Measurements from ENCODE around the gene ZNF436. TPM values are rescaled to one million over a fixed set of nuclear protein-coding genes. Genes with fewer than 3 reads are reported as not detected.
A peak's percentile ranks its signal among the peaks of the same experiment; 100 is the strongest.

Gene ZNF436
- polyA plus RNA-seq, 1 donor from 2014 or later: 27.1 TPM

GRCh38 chr1:23368562-23369334, 888 bp downstream of the ZNF436 start:
- Histone ChIP-seq H3F3A (ENCODE audit: insufficient read depth, low read length, poor library complexity, severe bottlenecking) (peaks cover 19% of the 10 kb centered on the region), H3K9ac (ENCODE audit: low read length) (peak overlapping the region; percentile 91), H3K36me3 (ENCODE audit: insufficient read depth, low read length) (peaks cover 9% of the 10 kb centered on the region), H3K27ac (ENCODE audit: low read length) (peak overlapping the region; percentile 93), H3K4me2 (ENCODE audit: low read length) (peak overlapping the region; percentile 85), H3K79me2 (replicated peaks; ENCODE audit: insufficient read depth, low read length) (peaks cover 12% of the 10 kb centered on the region), H3K9me3 (ENCODE audit: low read length) (no peaks in the 10 kb centered on the region), H3K4me3 (ENCODE audit: low read length) (peak overlapping the region; percentile 93), H2AFZ (ENCODE audit: low read depth, low read length) (peak overlapping the region; percentile 90), H3K27me3 (ENCODE audit: insufficient read depth, low read depth, low read length) (no peaks in the 10 kb centered on the region), H4K20me1 (ENCODE audit: insufficient read depth) (no peaks in the 10 kb centered on the region), H3K9me2 (ENCODE audit: insufficient read depth, low read length) (no peaks in the 10 kb centered on the region)
- TF ChIP-seq EZH2 (IDR thresholded peaks at IDR 0.05; ENCODE audit: borderline replicate concordance, insufficient read depth, low read length, poor library complexity, severe bottlenecking) (no peak), RAD21 (conservative IDR thresholded peaks at IDR 0.05) (peak; percentile 38), TAF1 (IDR thresholded peaks at IDR 0.05; ENCODE audit: low read depth) (peak; percentile 26), POLR2AphosphoS5 (IDR thresholded peaks at IDR 0.05) (peak; percentile 93), SMC3 (conservative IDR thresholded peaks at IDR 0.05; ENCODE audit: poor library complexity) (no peak), EP300 (conservative IDR thresholded peaks at IDR 0.05; ENCODE audit: poor library complexity, severe bottlenecking) (peak; percentile 58), MXI1 (conservative IDR thresholded peaks at IDR 0.05; ENCODE audit: poor library complexity, severe bottlenecking) (peak; percentile 60)
- TF ChIP-seq, protein P1, sequence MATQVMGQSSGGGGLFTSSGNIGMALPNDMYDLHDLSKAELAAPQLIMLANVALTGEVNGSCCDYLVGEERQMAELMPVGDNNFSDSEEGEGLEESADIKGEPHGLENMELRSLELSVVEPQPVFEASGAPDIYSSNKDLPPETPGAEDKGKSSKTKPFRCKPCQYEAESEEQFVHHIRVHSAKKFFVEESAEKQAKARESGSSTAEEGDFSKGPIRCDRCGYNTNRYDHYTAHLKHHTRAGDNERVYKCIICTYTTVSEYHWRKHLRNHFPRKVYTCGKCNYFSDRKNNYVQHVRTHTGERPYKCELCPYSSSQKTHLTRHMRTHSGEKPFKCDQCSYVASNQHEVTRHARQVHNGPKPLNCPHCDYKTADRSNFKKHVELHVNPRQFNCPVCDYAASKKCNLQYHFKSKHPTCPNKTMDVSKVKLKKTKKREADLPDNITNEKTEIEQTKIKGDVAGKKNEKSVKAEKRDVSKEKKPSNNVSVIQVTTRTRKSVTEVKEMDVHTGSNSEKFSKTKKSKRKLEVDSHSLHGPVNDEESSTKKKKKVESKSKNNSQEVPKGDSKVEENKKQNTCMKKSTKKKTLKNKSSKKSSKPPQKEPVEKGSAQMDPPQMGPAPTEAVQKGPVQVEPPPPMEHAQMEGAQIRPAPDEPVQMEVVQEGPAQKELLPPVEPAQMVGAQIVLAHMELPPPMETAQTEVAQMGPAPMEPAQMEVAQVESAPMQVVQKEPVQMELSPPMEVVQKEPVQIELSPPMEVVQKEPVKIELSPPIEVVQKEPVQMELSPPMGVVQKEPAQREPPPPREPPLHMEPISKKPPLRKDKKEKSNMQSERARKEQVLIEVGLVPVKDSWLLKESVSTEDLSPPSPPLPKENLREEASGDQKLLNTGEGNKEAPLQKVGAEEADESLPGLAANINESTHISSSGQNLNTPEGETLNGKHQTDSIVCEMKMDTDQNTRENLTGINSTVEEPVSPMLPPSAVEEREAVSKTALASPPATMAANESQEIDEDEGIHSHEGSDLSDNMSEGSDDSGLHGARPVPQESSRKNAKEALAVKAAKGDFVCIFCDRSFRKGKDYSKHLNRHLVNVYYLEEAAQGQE (IDR thresholded peaks at IDR 0.05; ENCODE audit: borderline replicate concordance): no peak
- TF ChIP-seq, protein P2, sequence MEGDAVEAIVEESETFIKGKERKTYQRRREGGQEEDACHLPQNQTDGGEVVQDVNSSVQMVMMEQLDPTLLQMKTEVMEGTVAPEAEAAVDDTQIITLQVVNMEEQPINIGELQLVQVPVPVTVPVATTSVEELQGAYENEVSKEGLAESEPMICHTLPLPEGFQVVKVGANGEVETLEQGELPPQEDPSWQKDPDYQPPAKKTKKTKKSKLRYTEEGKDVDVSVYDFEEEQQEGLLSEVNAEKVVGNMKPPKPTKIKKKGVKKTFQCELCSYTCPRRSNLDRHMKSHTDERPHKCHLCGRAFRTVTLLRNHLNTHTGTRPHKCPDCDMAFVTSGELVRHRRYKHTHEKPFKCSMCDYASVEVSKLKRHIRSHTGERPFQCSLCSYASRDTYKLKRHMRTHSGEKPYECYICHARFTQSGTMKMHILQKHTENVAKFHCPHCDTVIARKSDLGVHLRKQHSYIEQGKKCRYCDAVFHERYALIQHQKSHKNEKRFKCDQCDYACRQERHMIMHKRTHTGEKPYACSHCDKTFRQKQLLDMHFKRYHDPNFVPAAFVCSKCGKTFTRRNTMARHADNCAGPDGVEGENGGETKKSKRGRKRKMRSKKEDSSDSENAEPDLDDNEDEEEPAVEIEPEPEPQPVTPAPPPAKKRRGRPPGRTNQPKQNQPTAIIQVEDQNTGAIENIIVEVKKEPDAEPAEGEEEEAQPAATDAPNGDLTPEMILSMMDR (IDR thresholded peaks at IDR 0.05; ENCODE audit: poor library complexity, severe bottlenecking): peak; percentile 60

DNA sequence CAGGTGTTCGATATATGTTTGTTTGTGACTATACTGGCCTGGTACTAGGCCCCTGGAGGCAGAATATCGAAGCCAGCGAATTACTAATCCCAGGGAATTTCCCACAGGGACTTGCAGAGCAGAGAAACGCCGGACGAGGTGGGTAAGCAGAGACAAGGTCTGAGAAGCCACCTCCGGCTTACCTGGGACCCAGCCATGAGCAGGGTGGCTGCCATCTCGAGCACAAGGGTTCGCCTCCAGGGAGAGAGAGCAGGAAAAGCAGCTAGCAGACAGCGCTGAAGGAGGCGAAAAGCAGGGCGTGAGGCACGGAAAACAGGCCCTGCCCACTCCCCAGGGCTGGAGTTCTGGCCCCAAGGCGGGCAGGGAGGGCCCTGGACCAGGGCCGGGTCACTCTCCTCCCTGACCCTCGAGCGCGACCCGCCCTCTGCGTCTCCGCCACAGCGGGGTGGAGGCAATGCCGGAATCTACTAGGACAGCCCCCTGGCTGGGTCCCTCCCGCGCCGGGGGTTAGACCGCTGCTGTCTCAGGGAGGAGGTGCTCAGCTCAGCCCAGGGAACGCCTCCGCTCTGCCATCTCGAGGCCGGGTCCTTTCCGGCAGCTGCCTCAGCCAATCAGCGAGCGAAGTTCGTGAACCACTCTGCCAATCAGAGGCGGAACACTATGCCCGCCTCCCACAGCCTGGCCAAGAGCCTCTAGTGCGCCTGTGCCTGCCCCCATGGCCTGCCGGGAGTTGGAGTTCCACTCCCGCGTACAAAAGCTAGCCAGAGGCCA, 1.7 kb downstream of the ZNF436 start:
- Histone ChIP-seq H2AFZ (ENCODE audit: low read depth, low read length) (peak overlapping the region; percentile 90), H3K9ac (ENCODE audit: low read length) (peak overlapping the region; percentile 91), H3K4me3 (ENCODE audit: low read length) (peak overlapping the region; percentile 93), H3K9me2 (ENCODE audit: insufficient read depth, low read length) (no peaks in the 10 kb centered on the region), H4K20me1 (ENCODE audit: insufficient read depth) (no peaks in the 10 kb centered on the region), H3K27ac (ENCODE audit: low read length) (peak overlapping the region; percentile 93), H3F3A (ENCODE audit: insufficient read depth, low read length, poor library complexity, severe bottlenecking) (peaks cover 19% of the 10 kb centered on the region), H3K36me3 (ENCODE audit: insufficient read depth, low read length) (peaks cover 9% of the 10 kb centered on the region), H3K9me3 (ENCODE audit: low read length) (peaks cover under 1% of the 10 kb centered on the region), H3K27me3 (ENCODE audit: insufficient read depth, low read depth, low read length) (no peaks in the 10 kb centered on the region), H3K4me2 (ENCODE audit: low read length) (peak overlapping the region; percentile 87), H3K79me2 (replicated peaks; ENCODE audit: insufficient read depth, low read length) (peaks cover 12% of the 10 kb centered on the region)
- TF ChIP-seq TAF1 (IDR thresholded peaks at IDR 0.05; ENCODE audit: low read depth): peak; percentile 46
- TF ChIP-seq MXI1 (conservative IDR thresholded peaks at IDR 0.05; ENCODE audit: poor library complexity, severe bottlenecking): peak; percentile 45
- no peak for TF ChIP-seq EP300 (conservative IDR thresholded peaks at IDR 0.05; ENCODE audit: poor library complexity, severe bottlenecking)
- TF ChIP-seq, protein P2 (IDR thresholded peaks at IDR 0.05; ENCODE audit: poor library complexity, severe bottlenecking): peak; percentile 47
- peak; percentile 42 for TF ChIP-seq RAD21 (conservative IDR thresholded peaks at IDR 0.05)
- TF ChIP-seq, protein P1 (IDR thresholded peaks at IDR 0.05; ENCODE audit: borderline replicate concordance): peak; percentile 34
- peak; percentile 90 for TF ChIP-seq POLR2AphosphoS5 (IDR thresholded peaks at IDR 0.05)
- no peak for TF ChIP-seq SMC3 (conservative IDR thresholded peaks at IDR 0.05; ENCODE audit: poor library complexity)

Data from neural cell (in vitro differentiated cells).